ENCODE data around the gene MRPL24.
"Not testable (repeated sequence)": the region's sequence is repeated elsewhere in the genome, so short reads cannot be mapped to it uniquely, and the experiment has no call there.

Gene MRPL24

GRCh38 chr1:156767879-156768604, 27.2 kb upstream of the MRPL24 start:
- peaks cover 21% of the 10 kb centered on the region for H3K36me3 ChIP-seq (replicated peaks)
- H3K4me3 ChIP-seq: peak overlapping the region; percentile 81
- peaks cover 6% of the 10 kb centered on the region; the same call in 1 of the 2 replicates for H3K4me1 ChIP-seq
- in situ Hi-C loops (cut with MboI; ENCODE audit: low sequenced_read_pairs): loop anchor here (5.0 kb wide), 1 partner anchor 41 kb away; the partner anchor contains the start of genes ISG20L2 and METTL25B
- no peaks in the 10 kb centered on the region for H3K27me3 ChIP-seq (ENCODE audit: low read depth)
- H3K9me3 ChIP-seq: no peaks in the 10 kb centered on the region
- DNase-seq (ENCODE audit: low spot score in 2 of 2): peak in 1 of 2 experiments; percentile 48

- in situ Hi-C loops (cut with MboI; ENCODE audit: low sequenced_read_pairs): loop anchor here (5.0 kb wide), 1 partner anchor 40 kb away; the partner anchor contains the start of genes ISG20L2 and METTL25B
- peak within 1 kb of the TSS; percentile 81 for H3K4me3 ChIP-seq
- peak; percentile 98 to 100 for DNase-seq (ENCODE audit: low spot score in 2 of 2)
- no peaks in the 10 kb centered on the region for H3K9me3 ChIP-seq
- peaks cover 4% of the 10 kb centered on the region; the same call in 1 of the 2 replicates for H3K4me1 ChIP-seq
- H3K27me3 ChIP-seq (ENCODE audit: low read depth): no peaks in the 10 kb centered on the region
- H3K36me3 ChIP-seq (replicated peaks): peaks cover 16% of the 10 kb centered on the region
Measured at GRCh38 chr1:156767101-156767878, 26.4 kb upstream of the MRPL24 start, which contains the start of gene PRCC. Gene PRCC, plus strand, starts transcription at chr1:156767535. Its CDS starts 237 bp downstream, at chr1:156767772.

- Histone ChIP-seq H3K4me3 (peak overlapping the region; percentile 47), H3K27me3 (ENCODE audit: low read depth) (no peaks in the 10 kb centered on the region), H3K9me3 (no peaks in the 10 kb centered on the region), H3K36me3 (replicated peaks) (peaks cover 14% of the 10 kb centered on the region), H3K4me1 (peaks cover 4% of the 10 kb centered on the region; the same call in 1 of the 2 replicates)
- DNase-seq (ENCODE audit: low spot score in 2 of 2): peak in 1 of 2 experiments; percentile 28
- in situ Hi-C loops (cut with MboI; ENCODE audit: low sequenced_read_pairs): loop anchor here (5.0 kb wide), 1 partner anchor 39 kb away; the partner anchor contains the start of genes ISG20L2 and METTL25B
Measured at GRCh38 chr1:156766298-156767100, 25.6 kb upstream of the MRPL24 start.

- Histone ChIP-seq H3K4me1 (peaks cover 4% of the 10 kb centered on the region; the same call in 1 of the 2 replicates), H3K4me3 (no peak overlapping the region; the same call in 1 of the 2 replicates), H3K36me3 (replicated peaks) (peaks cover 8% of the 10 kb centered on the region), H3K27me3 (ENCODE audit: low read depth) (no peaks in the 10 kb centered on the region), H3K9me3 (no peaks in the 10 kb centered on the region)
- in situ Hi-C loops (cut with MboI; ENCODE audit: low sequenced_read_pairs): loop anchor here (5.0 kb wide), 1 partner anchor 38 kb away; the partner anchor contains the start of genes ISG20L2 and METTL25B
- DNase-seq (ENCODE audit: low spot score in 2 of 2): no peak
Measured at GRCh38 chr1:156765666-156766065, 24.8 kb upstream of the MRPL24 start.

- not testable (repeated sequence) for H3K4me1 ChIP-seq; H3K9me3 ChIP-seq; H3K36me3 ChIP-seq (replicated peaks); H3K27me3 ChIP-seq (ENCODE audit: low read depth); DNase-seq (ENCODE audit: low spot score in 2 of 2); H3K4me3 ChIP-seq
- in situ Hi-C loops (cut with MboI; ENCODE audit: low sequenced_read_pairs): loop anchor here (5.0 kb wide), 1 partner anchor 38 kb away; the partner anchor contains the start of genes ISG20L2 and METTL25B
Measured at GRCh38 chr1:156765136-156765535, 24.2 kb upstream of the MRPL24 start.

GRCh38 chr1:156760796-156761104, 19.9 kb upstream of the MRPL24 start:
- no peak for DNase-seq (ENCODE audit: low spot score in 2 of 2)
- Histone ChIP-seq H3K4me1 (peaks cover 2% of the 10 kb centered on the region; the same call in 1 of the 2 replicates), H3K36me3 (replicated peaks) (no peaks in the 10 kb centered on the region), H3K9me3 (no peaks in the 10 kb centered on the region), H3K27me3 (ENCODE audit: low read depth) (no peaks in the 10 kb centered on the region), H3K4me3 (no peak overlapping the region)
- in situ Hi-C loops (cut with MboI; ENCODE audit: low sequenced_read_pairs): no loop called here

- 0 out of 2 replicates have a peak, but pooled peaks cover 2% of the 10 kb centered on the region for H3K4me1 ChIP-seq
- no peaks in the 10 kb centered on the region for H3K27me3 ChIP-seq (ENCODE audit: low read depth)
- H3K4me3 ChIP-seq: no peak overlapping the region
- H3K9me3 ChIP-seq: no peaks in the 10 kb centered on the region
- in situ Hi-C loops (cut with MboI; ENCODE audit: low sequenced_read_pairs): no loop called here
- DNase-seq (ENCODE audit: low spot score in 2 of 2): no peak
- no peaks in the 10 kb centered on the region for H3K36me3 ChIP-seq (replicated peaks)
Measured at GRCh38 chr1:156760092-156760795, 19.4 kb upstream of the MRPL24 start.

GRCh38 chr1:156757572-156758253, 16.8 kb upstream of the MRPL24 start:
- in situ Hi-C loops (cut with MboI; ENCODE audit: low sequenced_read_pairs); H3K9me3 ChIP-seq; H3K36me3 ChIP-seq (replicated peaks); H3K4me1 ChIP-seq; DNase-seq (ENCODE audit: low spot score in 2 of 2); H3K27me3 ChIP-seq (ENCODE audit: low read depth); H3K4me3 ChIP-seq: not testable (repeated sequence)

GRCh38 chr1:156756355-156756754, 15.5 kb upstream of the MRPL24 start:
- no peaks in the 10 kb centered on the region for H3K9me3 ChIP-seq
- no peaks in the 10 kb centered on the region for H3K36me3 ChIP-seq (replicated peaks)
- no peak overlapping the region for H3K4me3 ChIP-seq
- H3K4me1 ChIP-seq: peaks cover 2% of the 10 kb centered on the region; the same call in 1 of the 2 replicates
- no peaks in the 10 kb centered on the region for H3K27me3 ChIP-seq (ENCODE audit: low read depth)
- DNase-seq (ENCODE audit: low spot score in 2 of 2): no peak
- in situ Hi-C loops (cut with MboI; ENCODE audit: low sequenced_read_pairs): no loop called here

- no peaks in the 10 kb centered on the region for H3K27me3 ChIP-seq (ENCODE audit: low read depth)
- H3K36me3 ChIP-seq (replicated peaks): no peaks in the 10 kb centered on the region
- no peak for DNase-seq (ENCODE audit: low spot score in 2 of 2)
- H3K4me3 ChIP-seq: no peak overlapping the region
- in situ Hi-C loops (cut with MboI; ENCODE audit: low sequenced_read_pairs): no loop called here
- H3K4me1 ChIP-seq: peaks cover 2% of the 10 kb centered on the region; the same call in 1 of the 2 replicates
- H3K9me3 ChIP-seq: no peaks in the 10 kb centered on the region; the same call in 1 of the 2 replicates
Measured at GRCh38 chr1:156755527-156755950, 14.7 kb upstream of the MRPL24 start.

GRCh38 chr1:156754219-156754618, 13.3 kb upstream of the MRPL24 start:
- Histone ChIP-seq H3K9me3 (no peaks in the 10 kb centered on the region; the same call in 1 of the 2 replicates), H3K4me3 (no peak overlapping the region), H3K36me3 (replicated peaks) (peaks cover 4% of the 10 kb centered on the region), H3K4me1 (peaks cover 3% of the 10 kb centered on the region; the same call in 1 of the 2 replicates), H3K27me3 (ENCODE audit: low read depth) (no peaks in the 10 kb centered on the region)
- peak in 1 of 2 experiments; percentile 40 for DNase-seq (ENCODE audit: low spot score in 2 of 2)
- in situ Hi-C loops (cut with MboI; ENCODE audit: low sequenced_read_pairs): no loop called here

- Histone ChIP-seq H3K9me3 (no peaks in the 10 kb centered on the region; the same call in 1 of the 2 replicates), H3K4me1 (peaks cover 16% of the 10 kb centered on the region), H3K4me3 (peak overlapping the region; percentile 77), H3K36me3 (replicated peaks) (peaks cover 11% of the 10 kb centered on the region), H3K27me3 (ENCODE audit: low read depth) (no peaks in the 10 kb centered on the region)
- no peak for DNase-seq (ENCODE audit: low spot score in 2 of 2)
- in situ Hi-C loops (cut with MboI; ENCODE audit: low sequenced_read_pairs): no loop called here
Measured at GRCh38 chr1:156752843-156753482, 12.1 kb upstream of the MRPL24 start.
